ENCODE measurements around the gene SELENOP.
A peak's percentile ranks its signal among the peaks of the same experiment; 100 is the strongest.
"Not testable (repeated sequence)": the region's sequence is repeated elsewhere in the genome, so short reads cannot be mapped to it uniquely, and the experiment has no call there.

Gene SELENOP

GRCh38 chr5:42826757-42827515 lies 15.2 kb upstream of the SELENOP start:
- DNase-seq (ENCODE audit: low read depth, low spot score): no peak

GRCh38 chr5:42825422-42826148 lies 13.9 kb upstream of the SELENOP start:
- DNase-seq (ENCODE audit: low read depth, low spot score): no peak

- DNase-seq (ENCODE audit: low read depth, low spot score): no peak
Measured at GRCh38 chr5:42824347-42824976, 12.8 kb upstream of the SELENOP start.

- no peak for DNase-seq (ENCODE audit: low read depth, low spot score)
Measured at GRCh38 chr5:42822548-42822947, 10.9 kb upstream of the SELENOP start.

- no peak for DNase-seq (ENCODE audit: low read depth, low spot score)
Measured at GRCh38 chr5:42819745-42820144, 8.1 kb upstream of the SELENOP start.

GRCh38 chr5:42816546-42816945 lies 4.9 kb upstream of the SELENOP start:
- not testable (repeated sequence) for DNase-seq (ENCODE audit: low read depth, low spot score)

- peak; percentile 52 for DNase-seq (ENCODE audit: low read depth, low spot score)
Measured at GRCh38 chr5:42813533-42813932, 1.8 kb upstream of the SELENOP start.

GRCh38 chr5:42812620-42813019 lies 928 bp upstream of the SELENOP start:
- DNase-seq (ENCODE audit: low read depth, low spot score): no peak

- DNase-seq (ENCODE audit: low read depth, low spot score): no peak
Measured at GRCh38 chr5:42810834-42811590, 680 bp downstream of the SELENOP start.

- DNase-seq (ENCODE audit: low read depth, low spot score): no peak
Measured at GRCh38 chr5:42808888-42809611, 2.6 kb downstream of the SELENOP start.

GRCh38 chr5:42807722-42808447 lies 3.8 kb downstream of the SELENOP start:
- DNase-seq (ENCODE audit: low read depth, low spot score): no peak

- DNase-seq (ENCODE audit: low read depth, low spot score): no peak
Measured at GRCh38 chr5:42806701-42807262, 4.9 kb downstream of the SELENOP start.

- DNase-seq (ENCODE audit: low read depth, low spot score): no peak
Measured at GRCh38 chr5:42806004-42806700, 5.5 kb downstream of the SELENOP start.

GRCh38 chr5:42804717-42805339 lies 6.9 kb downstream of the SELENOP start:
- DNase-seq (ENCODE audit: low read depth, low spot score): no peak

GRCh38 chr5:42801516-42802166 lies 10.1 kb downstream of the SELENOP start:
- DNase-seq (ENCODE audit: low read depth, low spot score): no peak

GRCh38 chr5:42800748-42801330 lies 10.9 kb downstream of the SELENOP start:
- no peak for DNase-seq (ENCODE audit: low read depth, low spot score)

- DNase-seq (ENCODE audit: low read depth, low spot score): no peak
Measured at GRCh38 chr5:42799668-42800114, 12.0 kb downstream of the SELENOP start.

- no peak for DNase-seq (ENCODE audit: low read depth, low spot score)
Measured at GRCh38 chr5:42799241-42799608, 12.5 kb downstream of the SELENOP start.
